Fibroblast of skin of back (primary cell): ENCODE results near the gene EVX1. TPM values are rescaled to one million over a fixed set of nuclear protein-coding genes. Genes with fewer than 3 reads are reported as not detected.
A peak's percentile ranks its signal among the peaks of the same experiment; 100 is the strongest.

Source experiments
- DNase-seq: peaks from one replicate; pipeline ENCODE4 v3.0.0-alpha.2; 2013
- polyA plus RNA-seq, 2 experiments: library from polyadenylated mRNA; unstranded; fragments of 120-200 nt; gene quantifications; one replicate each; pipeline ENCODE4 v1.2.1, GENCODE V29; 2013; ENCODE audit not compliant: insufficient read length in 2 of 2

EVX1 gene
- not detected for polyA plus RNA-seq (2013, experiment 1 of 2; ENCODE audit: insufficient read length)
- not detected for polyA plus RNA-seq (2013, experiment 2 of 2; ENCODE audit: insufficient read length)

DNA sequence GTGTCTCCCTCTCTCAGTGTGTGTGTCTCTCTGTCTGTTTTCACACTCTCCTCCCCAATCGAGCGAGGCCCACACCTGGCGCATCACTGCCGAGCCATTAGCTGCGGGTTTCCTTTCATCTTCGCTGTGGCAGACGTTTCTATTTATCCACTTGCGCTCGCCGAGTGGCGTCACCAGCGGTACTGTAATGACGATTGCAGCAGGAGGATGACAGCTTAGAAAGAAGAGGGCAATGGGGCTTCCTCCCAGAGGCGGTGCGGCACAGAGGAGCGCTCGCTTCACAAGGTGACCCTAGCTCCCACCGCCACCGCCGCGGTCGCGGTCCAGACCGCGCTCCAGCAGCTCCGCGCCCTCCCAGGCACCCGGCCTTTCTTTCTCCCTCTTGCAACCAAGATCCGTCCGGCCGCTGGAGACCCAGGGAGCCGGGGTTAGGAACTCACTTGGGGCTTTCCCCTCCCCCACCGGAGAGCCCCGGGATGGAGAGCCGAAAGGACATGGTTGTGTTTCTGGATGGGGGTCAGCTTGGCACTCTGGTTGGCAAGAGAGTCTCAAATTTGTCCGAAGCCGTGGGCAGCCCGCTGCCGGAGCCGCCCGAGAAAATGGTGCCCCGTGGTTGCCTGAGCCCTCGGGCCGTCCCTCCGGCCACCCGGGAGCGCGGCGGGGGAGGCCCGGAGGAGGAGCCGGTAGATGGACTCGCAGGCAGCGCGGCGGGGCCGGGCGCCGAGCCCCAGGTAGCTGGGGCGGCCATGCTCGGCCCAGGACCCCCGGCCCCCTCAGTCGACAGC, at the start of gene EVX1:
Gene EVX1, plus strand, starts transcription at position 248 of the 785 bp plus-strand sequence. Its CDS starts 229 bp downstream, at position 477.
- no peak for DNase-seq

DNA sequence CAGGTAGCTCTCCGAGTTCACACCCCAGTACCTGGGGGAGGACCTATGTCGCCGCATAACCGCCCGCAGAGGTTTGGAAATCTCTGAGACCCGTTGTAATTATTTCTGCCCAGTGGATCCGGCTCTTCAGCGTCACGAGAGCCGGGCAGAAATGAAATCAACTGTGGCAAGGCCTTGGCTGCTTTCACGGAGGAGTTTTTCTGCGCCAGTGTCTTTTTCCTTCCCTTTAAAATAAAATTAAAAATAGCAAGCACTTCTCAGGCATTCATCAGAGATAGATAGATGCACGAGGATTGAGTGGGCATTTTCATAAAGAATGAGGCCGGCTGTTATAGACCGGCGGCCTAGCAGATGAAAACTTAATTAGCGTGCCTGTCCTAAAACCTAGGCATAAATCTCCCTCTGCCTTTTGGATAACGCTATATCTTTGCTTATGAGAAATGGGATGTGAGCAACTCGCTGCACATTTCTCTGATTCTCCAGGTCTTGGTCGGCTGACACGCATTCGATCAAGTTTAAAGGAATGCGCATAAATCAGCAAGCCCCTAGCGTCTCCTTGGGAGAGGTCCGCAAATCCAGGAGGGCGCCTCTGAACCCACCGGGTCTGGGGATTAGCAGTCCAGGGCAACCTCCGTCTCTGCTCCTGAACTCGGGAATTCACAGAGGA, 49.1 kb upstream of the EVX1 start:
- no peak for DNase-seq

DNA sequence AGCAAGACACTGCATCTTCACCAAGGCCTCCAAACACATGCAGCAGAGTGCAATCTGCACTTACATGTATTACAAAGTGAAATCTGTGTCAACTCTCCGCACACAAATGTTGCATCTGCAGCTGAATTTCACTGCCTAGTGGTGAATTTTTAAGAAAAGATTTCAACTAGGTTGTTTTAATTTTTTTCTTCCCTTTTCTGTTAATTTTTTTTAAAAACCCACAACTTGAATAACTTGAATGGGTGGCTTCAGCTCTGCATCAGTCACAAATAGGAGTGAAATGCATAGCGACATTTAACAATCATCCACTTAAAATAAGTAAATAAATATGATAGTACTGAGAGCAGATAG, 48.6 kb upstream of the EVX1 start:
- DNase-seq = no peak

DNA sequence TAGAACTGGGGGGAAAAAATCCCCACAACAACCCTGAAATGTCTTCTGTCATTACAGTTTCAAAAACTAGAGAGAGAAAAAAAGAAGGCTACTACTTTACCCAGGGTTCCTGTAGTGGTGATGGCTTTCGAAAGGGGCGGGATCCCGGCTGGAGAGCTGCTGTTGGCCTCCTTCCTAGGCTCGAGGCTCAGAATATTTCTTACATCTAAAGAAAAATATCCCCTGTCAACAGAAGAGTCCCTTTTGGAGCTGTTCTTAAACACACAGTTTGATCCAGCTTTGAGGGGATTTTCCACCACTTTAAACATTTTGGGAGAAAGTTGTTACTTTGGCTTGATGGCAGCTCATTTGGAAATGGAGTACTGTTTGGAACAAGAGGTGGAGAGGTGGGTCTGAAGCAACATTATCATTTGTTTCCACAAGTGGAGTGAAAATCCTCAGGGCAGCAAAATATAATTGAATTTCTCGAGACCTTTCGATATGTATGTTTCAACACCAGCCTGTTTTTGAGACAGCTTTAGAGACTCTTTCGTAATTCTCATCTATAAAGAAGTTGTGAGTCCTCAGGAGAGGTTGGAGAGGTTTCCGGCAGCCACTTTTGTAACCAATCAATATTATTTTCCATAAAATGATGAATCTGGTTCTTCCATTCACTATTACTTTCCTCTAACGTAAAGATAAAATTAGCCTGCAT, 47.8 kb upstream of the EVX1 start:
- DNase-seq = no peak

DNA sequence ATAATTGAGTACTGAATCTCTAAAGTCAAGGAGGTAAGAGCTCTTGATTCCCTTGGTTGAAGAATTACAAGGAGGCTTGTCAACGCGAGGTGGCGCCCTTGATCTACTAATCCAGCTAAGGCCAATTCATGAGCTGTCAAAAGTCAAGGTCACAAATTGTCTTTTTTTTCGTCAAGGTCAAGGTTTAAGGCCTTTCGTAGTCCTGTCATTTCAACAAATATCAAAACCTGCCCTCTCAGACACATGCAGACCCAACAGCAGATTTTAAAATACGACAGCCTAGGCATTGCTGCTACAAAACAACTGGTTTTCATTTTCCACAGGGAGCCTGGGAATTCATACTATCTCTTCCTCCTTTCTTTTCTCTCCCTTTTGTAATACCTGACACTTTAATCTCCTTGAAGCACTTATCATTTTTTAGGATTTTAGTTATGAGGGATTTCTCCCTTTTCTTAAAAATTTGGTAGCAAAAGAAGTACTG, 46.3 kb upstream of the EVX1 start:
- peak; percentile 54 for DNase-seq

DNA sequence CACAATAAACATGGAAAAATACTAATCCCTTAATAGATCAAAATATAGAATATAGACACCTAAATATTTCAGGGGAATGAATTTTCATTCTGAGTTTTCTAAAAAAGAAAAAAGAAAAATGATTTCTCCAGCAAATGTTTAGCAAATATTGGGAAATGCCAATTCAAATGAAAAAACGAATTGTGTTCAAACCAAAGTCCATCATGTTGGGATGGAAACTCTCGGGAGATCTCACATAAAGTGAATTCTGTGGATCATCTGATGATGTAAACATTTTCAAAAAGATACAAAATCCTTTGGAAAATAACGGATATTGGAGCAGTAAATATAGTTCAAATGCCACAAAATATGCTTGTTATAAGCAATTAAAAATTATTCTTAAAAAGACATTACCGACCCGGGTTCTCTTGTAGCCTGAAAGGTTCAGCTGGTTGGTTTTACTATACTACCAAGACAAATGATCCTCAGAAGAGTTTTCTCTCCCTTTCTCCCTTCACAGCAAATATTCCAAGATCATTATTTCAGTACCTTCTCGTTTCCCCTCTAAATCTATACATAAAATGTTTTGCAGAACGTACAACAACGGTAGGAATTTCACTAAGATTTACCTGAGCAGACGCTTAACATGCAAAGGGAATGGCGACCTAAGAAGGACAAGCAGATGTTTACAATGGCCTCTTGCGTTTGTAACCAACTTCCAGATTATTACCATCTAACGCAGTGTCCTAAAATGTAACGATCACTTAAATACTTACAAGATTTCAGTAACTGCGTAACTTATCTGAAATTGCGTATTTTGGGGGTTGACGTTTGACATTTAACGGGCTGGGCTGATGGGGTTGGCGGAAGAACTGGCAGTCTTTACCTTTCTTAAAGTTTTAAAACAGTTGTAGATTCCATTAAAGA, 45.2 kb upstream of the EVX1 start:
- DNase-seq = no peak

DNA sequence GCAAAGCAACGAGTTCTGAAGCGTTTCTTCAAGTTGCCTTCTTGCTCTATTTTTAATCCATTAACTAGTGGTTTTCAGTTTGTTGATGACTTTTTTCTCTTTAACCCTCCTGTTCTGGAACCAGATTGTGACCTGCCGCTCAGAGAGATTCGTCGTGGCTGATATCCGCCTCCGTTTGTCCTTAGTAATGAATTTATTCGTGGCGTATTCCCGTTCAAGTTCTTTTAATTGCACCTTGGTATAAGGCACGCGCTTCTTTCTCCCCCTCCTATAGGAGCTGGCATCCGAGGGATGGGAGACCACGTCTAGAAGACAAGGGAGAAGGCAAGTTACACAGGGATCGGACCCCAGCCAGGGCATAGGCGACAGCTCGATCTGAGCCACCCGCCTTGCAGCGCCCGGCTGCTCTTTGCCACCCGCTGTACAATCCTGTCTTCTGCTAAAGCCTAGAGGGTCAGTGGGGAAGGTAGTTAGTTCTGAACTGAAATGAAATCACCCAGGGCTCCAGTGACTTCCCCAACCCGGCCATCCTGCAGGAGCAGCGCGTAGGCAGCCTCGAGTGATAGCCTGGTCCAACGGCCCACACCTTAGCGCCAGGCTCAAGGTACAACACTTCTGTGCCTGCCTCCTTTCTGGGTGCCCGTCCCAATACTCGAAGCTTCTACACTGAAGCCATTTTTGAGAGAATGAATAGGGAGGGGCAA, 44.3 kb upstream of the EVX1 start:
- DNase-seq = no peak

DNA sequence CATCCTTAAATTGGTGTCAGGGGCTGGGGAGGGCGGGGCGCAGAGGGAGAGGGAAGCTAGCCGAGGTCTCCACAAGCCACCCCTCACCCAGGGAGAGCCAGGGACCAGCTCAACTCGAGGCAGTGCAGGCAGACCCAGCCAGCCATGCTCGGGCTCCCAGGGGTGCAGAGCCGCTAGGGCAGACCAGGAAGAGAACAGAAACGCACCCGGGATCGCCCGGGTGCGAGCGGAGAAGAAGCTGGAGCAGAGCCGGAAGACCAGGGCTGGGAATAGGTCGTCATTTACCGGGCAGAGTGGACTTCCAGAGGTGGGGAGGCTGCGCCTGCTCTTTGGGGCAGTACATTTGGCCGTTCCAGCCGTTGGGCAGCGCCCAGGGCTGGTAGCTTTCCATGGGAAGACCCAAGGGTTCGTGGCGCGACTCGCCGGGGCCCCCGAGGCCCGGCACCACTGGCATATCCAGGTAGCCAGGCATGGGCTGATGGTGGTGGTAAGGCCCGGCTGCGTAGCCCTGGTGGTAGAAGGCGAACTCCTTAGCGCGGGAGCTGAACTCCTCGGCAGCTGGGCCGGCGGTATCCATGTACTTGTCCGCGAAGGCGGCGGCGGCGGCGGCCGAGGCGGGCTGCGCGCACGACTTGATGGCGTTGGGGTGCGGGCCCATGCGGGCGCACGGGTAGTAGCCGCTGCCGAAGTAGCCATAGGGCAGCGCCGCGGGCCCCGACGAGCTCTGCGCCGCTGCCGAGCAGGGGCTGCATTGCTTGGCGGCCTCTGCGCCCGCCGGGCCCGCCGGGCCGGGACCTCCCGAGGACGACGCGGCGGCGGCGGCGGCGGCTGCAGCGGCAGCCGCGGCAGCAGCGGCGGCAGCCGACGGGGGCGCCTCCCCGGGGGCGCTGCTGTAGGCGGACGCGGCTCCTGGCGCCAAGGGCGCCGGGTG, 43.5 kb upstream of the EVX1 start:
- DNase-seq = no peak

DNA sequence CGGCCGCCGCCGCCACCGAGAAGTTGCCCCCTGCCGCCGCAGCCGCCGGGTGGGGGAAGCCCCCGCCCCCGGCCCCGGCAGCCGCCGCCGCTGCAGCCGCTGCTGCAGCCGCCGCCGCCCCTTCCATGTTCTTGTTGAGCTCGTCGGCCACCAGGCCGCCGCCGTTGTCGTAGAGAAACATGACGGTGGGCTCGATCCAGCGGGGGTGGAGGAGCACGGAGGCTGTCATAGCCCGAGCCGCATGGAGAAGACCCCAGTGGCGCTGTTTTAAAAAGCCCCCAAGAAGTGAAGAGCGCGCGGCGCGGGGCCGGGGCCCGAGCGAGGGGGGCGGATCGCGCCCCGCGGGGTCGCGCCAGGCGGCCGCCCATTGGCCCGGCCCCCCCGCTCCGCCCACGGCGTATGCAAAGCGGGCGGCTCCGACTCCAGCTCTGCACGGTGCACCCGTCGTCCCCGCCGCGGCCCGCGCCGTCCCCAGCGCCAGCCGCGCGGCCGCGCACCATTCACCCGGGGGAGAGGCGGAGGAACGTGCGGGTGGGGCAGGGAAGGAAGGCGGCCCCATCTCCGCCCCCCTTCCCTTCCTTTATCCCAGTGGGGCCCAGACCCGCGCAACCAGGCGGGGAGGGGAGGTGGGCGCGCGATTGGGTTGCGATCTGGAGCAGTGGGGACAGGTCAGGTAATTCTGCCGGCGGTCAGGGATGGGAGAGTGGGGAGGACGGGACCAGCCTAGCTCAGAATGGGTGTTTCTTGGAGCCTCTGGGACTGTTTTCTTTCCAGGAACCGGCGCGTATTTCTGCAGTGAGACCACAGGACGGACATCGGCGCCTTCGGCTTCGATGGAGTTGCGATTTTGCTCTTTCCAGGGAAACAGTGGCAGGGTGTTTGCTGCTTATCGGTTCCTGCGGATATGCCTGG, 42.5 kb upstream of the EVX1 start, which contains the start of gene HOXA13:
Gene HOXA13, minus strand, starts transcription at position 243 of the 912 bp plus-strand sequence. Its CDS starts 14 bp downstream, at position 229.
- peak; percentile 16 for DNase-seq

DNA sequence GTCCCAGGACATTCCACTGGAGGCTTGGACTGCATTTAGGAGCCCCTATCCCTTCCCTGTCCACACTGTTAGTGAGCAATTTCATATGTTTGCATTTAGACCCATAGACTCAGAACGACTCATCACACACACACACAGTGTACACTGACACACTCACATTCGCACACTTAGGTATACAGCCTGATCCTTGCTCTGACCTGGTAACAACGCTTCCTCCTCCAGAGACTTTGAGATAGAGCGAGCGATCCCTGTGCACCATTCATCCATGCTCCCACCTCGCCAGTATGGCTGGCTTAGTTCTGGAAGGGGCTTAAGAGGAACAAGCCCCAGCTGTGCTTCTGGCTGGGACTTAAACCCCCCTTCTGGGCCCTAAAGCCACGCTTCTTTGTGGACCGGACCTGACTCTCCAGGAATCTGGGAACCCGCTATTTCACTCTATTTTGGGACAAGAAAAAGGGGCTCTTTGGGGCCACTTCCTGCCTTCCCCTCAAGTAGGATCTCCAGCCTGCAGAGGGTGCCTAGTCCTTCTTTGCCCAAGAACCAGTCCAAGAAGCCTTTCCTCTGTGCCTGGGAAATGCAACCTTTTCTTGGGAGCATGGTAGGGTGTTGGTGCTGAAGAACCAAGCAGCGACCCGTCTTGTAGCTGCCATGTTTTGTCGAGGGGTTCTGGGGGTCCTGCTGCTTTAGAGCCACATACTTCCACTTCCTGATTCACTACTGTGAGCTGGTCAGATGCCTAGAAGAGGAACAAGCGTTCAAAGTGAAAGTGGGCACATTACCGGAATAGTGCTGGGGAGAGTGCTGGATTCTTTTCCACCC, 41.6 kb upstream of the EVX1 start:
- DNase-seq = no peak

DNA sequence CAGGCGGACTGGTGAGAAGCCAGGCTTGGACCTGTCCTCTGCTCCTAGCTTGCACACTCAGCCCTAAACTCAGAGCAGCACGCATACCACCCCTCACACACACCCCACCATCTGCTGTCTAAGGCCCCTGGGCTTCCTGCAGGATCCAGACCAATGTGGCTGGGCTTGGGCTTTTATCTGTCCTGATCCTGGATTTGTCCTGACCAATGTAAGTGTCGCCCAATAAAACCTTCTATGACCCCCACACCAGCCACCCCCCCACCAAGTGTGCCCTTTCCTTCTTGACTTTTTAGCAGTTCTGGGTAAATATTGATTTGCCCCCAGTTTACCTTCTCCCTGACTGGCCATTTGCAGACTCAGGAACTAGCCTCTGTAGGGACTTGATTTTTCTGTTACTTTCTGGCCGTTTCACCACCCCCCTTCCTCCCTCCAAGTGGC, 41.0 kb upstream of the EVX1 start:
- no peak for DNase-seq

DNA sequence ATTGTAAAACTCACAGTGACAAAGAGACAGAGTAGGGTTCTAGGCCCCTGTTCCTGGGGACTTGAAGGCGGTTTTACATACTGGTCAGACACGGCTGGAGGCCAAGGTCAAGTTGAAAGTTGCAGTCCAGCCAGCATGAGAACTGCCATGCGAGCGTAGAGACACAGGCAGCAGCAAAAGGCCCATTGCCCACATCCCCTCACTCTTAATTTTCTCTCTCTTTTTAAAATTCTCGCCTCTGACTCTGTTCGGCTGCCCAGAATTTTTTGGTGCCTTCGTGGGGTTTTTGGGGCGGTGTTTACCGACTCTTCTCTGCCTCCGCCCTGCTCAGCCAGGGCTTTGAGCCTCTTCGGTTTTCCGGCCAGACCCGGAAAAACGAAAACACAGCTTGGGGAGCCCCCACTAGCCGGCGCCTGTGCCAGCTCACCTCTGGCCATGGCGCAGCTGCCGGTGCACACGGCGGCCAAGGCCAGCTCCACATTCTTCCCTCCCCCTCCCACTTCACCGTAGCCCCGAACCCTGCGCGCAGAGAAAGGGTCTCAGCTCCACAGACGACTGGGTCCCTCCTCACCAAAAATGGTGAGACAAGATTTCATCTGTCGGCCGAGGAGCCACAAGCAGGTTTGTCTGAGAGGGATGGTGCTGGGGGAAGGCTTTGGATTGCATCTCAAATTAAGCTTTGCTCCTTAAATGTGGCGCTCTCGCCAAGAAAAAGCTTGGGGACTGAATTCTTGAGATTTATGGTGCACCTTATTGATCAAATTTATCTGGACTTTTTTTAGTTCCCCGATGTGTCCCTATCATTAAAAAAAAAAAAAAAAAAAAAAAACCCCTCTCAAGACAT, 40.4 kb upstream of the EVX1 start:
- DNase-seq = no peak

DNA sequence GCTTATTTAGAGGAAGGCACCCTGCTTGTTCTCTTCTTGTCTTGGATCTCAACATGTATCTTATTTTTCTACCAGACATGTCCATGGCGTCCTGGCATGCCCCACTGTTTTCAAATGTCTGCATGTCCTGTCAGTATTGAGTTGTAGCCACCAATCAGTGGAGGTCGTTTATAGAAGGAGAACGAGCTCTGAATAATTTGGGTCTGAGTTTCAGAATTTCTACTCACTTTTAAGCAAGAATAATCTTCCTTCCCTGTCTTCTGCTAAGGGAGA, 39.8 kb upstream of the EVX1 start:
- no peak for DNase-seq

DNA sequence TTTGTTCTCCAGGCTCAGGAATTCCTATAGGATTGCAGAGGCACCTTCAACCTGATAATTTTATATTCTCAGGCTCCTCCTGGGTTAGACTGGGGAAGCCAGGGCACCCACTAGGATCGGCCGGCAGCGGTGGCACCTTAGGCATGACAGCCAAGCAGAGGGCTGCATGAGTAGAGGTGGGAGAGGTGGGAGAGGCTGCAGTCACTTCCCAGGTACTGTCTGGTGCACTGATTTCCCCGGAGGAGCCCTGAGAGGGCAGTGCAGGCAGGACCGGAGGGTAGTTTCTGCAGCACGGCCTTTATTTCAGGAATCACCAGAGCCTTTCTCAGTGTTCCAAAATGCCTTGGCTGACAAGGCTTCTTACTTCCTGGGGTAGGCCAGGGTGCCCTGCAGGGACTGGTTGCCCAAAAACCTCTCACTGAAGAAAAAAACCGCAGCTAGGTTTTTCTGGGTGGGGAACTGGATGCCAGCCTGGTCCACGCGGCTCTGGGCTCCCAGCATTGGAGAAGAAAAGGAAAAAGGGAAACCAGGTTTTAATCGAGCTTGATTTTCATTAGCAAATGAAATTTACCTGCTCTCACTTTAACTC, 39.1 kb upstream of the EVX1 start:
- DNase-seq = no peak

DNA sequence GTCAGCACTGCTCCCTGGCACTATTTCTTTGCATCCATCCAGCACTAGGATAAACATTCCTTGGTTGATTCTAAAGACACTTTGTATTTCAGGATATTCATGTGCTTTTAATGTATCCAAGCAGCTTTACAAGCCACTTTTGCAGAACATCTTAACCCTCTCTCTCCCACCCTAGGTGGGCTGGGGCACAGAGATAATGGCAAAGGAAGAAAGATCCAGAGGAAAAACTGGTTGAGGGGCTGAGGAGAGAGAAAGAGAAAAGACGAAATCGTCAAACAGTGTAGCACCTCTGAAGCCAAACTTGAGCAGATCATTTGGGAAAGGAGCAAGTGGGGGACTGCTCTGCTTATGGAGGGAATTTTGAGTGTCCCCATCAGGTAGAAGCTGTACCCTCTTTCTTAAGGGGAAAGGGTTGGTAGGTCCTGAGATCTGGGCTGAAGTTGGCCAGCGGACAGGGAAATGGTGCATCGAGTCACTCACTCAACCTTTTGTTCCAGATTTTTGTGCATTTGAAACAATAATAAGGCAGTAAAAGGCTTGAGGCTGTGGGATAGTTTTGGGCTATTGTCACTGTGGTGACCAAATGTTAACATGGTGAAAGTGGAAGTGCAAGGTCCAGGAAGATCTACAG, 38.5 kb upstream of the EVX1 start:
- no peak for DNase-seq

DNA sequence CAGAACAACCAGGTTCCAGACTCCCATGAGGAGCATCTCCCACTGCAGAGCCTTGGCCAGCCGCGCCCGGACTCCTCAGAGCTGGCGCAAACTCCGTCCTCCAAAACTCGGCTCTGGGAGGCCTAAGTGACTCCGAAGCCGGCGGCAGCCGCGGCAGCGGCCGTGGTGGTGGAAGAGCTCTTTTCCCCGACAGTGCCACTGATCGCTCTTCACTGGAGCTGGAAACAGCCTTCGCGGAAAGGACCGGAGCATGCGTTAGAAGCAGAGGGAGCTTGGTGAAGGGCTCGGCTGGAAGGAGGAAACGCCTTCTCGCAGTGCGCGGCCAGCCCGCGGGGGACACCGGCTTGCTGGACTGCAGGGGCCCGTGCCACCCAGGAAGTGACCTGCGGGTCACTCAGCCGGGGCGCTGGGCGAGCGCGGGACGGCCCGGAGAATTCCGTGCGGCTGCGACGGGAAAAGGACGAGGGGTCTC, 37.7 kb upstream of the EVX1 start:
- DNase-seq = peak; percentile 18
